WERI-Rb-1 (cell line): ENCODE data around the gene GARNL3.

ENCODE experiments used
- DNase-seq: peaks from one replicate; pipeline ENCODE4 v3.0.0-alpha.2; 2020
- H3K27ac ChIP-seq: fragments of 250-450 bp; sonication (Bioruptor Pico); 2 replicates; pipeline ENCODE4 v1.5.1; 2020; ENCODE audit warnings: mild to moderate bottlenecking, moderate library complexity
- H3K27me3 ChIP-seq: fragments of 250-450 bp; sonication (Bioruptor Pico); 2 replicates; pipeline ENCODE4 v1.5.1; 2021; ENCODE audit warnings: mild to moderate bottlenecking, low read depth, moderate library complexity; ENCODE audit not compliant: insufficient read depth, severe bottlenecking
- H3K36me3 ChIP-seq: fragments of 250-450 bp; sonication (Bioruptor Pico); 2 replicates; pipeline ENCODE4 v1.5.1; 2020; ENCODE audit warnings: mild to moderate bottlenecking, moderate library complexity
- H3K4me3 ChIP-seq: 2 replicates; pipeline ENCODE4 v1.5.1; 2011; ENCODE audit warnings: low read depth, mild to moderate bottlenecking, control low read depth, low read length
- H3K9me3 ChIP-seq: fragments of 250-450 bp; sonication (Bioruptor Pico); 2 replicates; pipeline ENCODE4 v1.5.1; 2021; ENCODE audit warnings: mild to moderate bottlenecking, moderate library complexity; ENCODE audit not compliant: severe bottlenecking
- CTCF ChIP-seq: IDR thresholded peaks from 2 replicates; pipeline ENCODE4 v1.5.1; 2011; ENCODE audit warnings: low read depth, mild to moderate bottlenecking, control low read depth, inconsistent platforms, low read length

GARNL3 gene

GRCh38 chr9:127341152-127341551 is 76.6 kb downstream of the GARNL3 start:
- Histone ChIP-seq H3K9me3 (no peaks in the 10 kb centered on the region), H3K27me3 (no peaks in the 10 kb centered on the region), H3K4me3 (no peak overlapping the region), H3K27ac (no peak overlapping the region), H3K36me3 (peaks cover 96% of the 10 kb centered on the region)
- no peak for DNase-seq
- TF ChIP-seq CTCF = no peak

- H3K9me3 ChIP-seq = no peaks in the 10 kb centered on the region
- no peak overlapping the region for H3K27ac ChIP-seq
- no peak for DNase-seq
- H3K27me3 ChIP-seq = no peaks in the 10 kb centered on the region
- no peak overlapping the region for H3K4me3 ChIP-seq
- peaks cover 74% of the 10 kb centered on the region for H3K36me3 ChIP-seq
- TF ChIP-seq CTCF = no peak
Measured at GRCh38 chr9:127344368-127345000, 79.9 kb downstream of the GARNL3 start.

- Histone ChIP-seq H3K27ac (no peak overlapping the region), H3K27me3 (no peaks in the 10 kb centered on the region), H3K4me3 (no peak overlapping the region), H3K36me3 (peaks cover 63% of the 10 kb centered on the region), H3K9me3 (no peaks in the 10 kb centered on the region)
- TF ChIP-seq CTCF = no peak
- DNase-seq = no peak
Measured at GRCh38 chr9:127345566-127345965, 81.0 kb downstream of the GARNL3 start.

- no peaks in the 10 kb centered on the region for H3K27me3 ChIP-seq
- H3K4me3 ChIP-seq = no peak overlapping the region
- TF ChIP-seq CTCF = peak; percentile 60
- no peak for DNase-seq
- no peaks in the 10 kb centered on the region for H3K9me3 ChIP-seq
- peaks cover 53% of the 10 kb centered on the region for H3K36me3 ChIP-seq
- H3K27ac ChIP-seq = no peak overlapping the region
Measured at GRCh38 chr9:127346584-127346983, 82.0 kb downstream of the GARNL3 start.

GRCh38 chr9:127347831-127348776 is 83.5 kb downstream of the GARNL3 start:
- no peak for DNase-seq
- no peak overlapping the region for H3K4me3 ChIP-seq
- no peaks in the 10 kb centered on the region for H3K9me3 ChIP-seq
- peak overlapping the region; percentile 38 for H3K27ac ChIP-seq
- peaks cover 39% of the 10 kb centered on the region for H3K36me3 ChIP-seq
- H3K27me3 ChIP-seq = no peaks in the 10 kb centered on the region
- TF ChIP-seq CTCF = peak; percentile 48
